PC-3 (cell line): ENCODE data around the gene TGFA. TPM values are rescaled to one million over a fixed set of nuclear protein-coding genes. Genes with fewer than 3 reads are reported as not detected.
A peak's percentile ranks its signal among the peaks of the same experiment; 100 is the strongest.

Experiments used
- ATAC-seq: fragments of 200-7000 bp; cut with Tn5 transposase; 2 replicates; pipeline ENCODE4 v1.9.1; 2020; ENCODE audit warnings: mild to moderate bottlenecking, moderate library complexity
- BruUV-seq: library from RNA; stranded (reverse); fragments of 400-500 nt; replicated peaks from 2 replicates; lab custom pipeline; 2021; lab: Mats Ljungman, UMichigan
- CTCF ChIA-PET: fragments of 300-600 bp; sonication (Branson Sonifier 250); formaldehyde crosslinking; loops from one replicate; lab custom pipeline; 2022; ENCODE audit warnings: antibody characterized with exemption; lab: Charles Lee
- POLR2A ChIA-PET: fragments of 300-600 bp; sonication (Branson Sonifier 250); formaldehyde crosslinking; loops from one replicate; lab custom pipeline; 2022; ENCODE audit warnings: antibody characterized with exemption; ENCODE audit not compliant: unreplicated experiment; lab: Charles Lee
- DNase-seq: peaks from one replicate; pipeline ENCODE4 v3.0.0-alpha.2; 2015
- H2AFZ ChIP-seq: fragments of 300-600 bp; sonication (generic); 2 replicates; pipeline ENCODE4 v1.6.0; 2016; ENCODE audit warnings: antibody characterized with exemption, low read length
- H3F3A ChIP-seq: fragments of 300-600 bp; sonication (generic); one replicate; pipeline ENCODE4 v1.6.0; 2017; ENCODE audit warnings: antibody characterized with exemption, low read length, control low read depth, mild to moderate bottlenecking; ENCODE audit not compliant: unreplicated experiment
- H3K27ac ChIP-seq: fragments of 300-600 bp; sonication (generic); 2 replicates; pipeline ENCODE4 v1.5.1; 2016; ENCODE audit warnings: mild to moderate bottlenecking, low read length
- H3K27me3 ChIP-seq: fragments of 300-600 bp; sonication (generic); 2 replicates; pipeline ENCODE4 v1.6.1; 2016; ENCODE audit warnings: low read length, mixed read lengths
- H3K36me3 ChIP-seq: fragments of 300-600 bp; sonication (generic); 2 replicates; pipeline ENCODE4 v1.6.1; 2016; ENCODE audit warnings: low read depth, mixed run types, low read length, mixed read lengths
- H3K4me1 ChIP-seq: fragments of 300-600 bp; sonication (generic); 2 replicates; pipeline ENCODE4 v1.5.1; 2016; ENCODE audit warnings: low read length; ENCODE audit not compliant: insufficient read depth
- H3K4me2 ChIP-seq: fragments of 300-600 bp; sonication (generic); 2 replicates; pipeline ENCODE4 v1.6.0; 2016; ENCODE audit warnings: low read length
- H3K4me3 ChIP-seq: fragments of 300-600 bp; sonication (generic); 2 replicates; pipeline ENCODE4 v1.5.1; 2016; ENCODE audit warnings: mild to moderate bottlenecking, low read length, mixed read lengths
- H3K79me2 ChIP-seq: fragments of 300-600 bp; sonication (generic); 2 replicates; pipeline ENCODE4 v1.6.1; 2017; ENCODE audit warnings: low read length, mixed read lengths
- H3K9ac ChIP-seq: fragments of 300-600 bp; sonication (generic); 2 replicates; pipeline ENCODE4 v1.6.0; 2016; ENCODE audit warnings: mild to moderate bottlenecking, low read length
- H3K9me2 ChIP-seq: fragments of 300-600 bp; sonication (generic); replicated peaks from 2 replicates; pipeline ENCODE4 v1.6.1; 2016; ENCODE audit warnings: mixed run types, low read length, mixed read lengths
- H3K9me3 ChIP-seq: fragments of 300-600 bp; sonication (generic); 2 replicates; pipeline ENCODE4 v1.6.1; 2016; ENCODE audit warnings: low read length, mixed read lengths
- H4K20me1 ChIP-seq: fragments of 300-600 bp; sonication (generic); 2 replicates; pipeline ENCODE4 v1.6.1; 2016; ENCODE audit warnings: low read length, mixed read lengths
- EZH2 ChIP-seq: fragments of 300-600 bp; sonication (generic); IDR thresholded peaks from one replicate; pipeline ENCODE4 v1.6.1; 2017; ENCODE audit warnings: antibody characterized with exemption, mild to moderate bottlenecking, low read length; ENCODE audit not compliant: unreplicated experiment
- EZH2phosphoT487 ChIP-seq: fragments of 300-600 bp; sonication (generic); IDR thresholded peaks from 2 replicates; pipeline ENCODE4 v1.6.1; 2018; ENCODE audit warnings: mild to moderate bottlenecking, antibody characterized with exemption, low read length, borderline replicate concordance
- intact Hi-C: fragments of 100-400 bp; cut with micrococcal nuclease; formaldehyde crosslinking; loops from 2 replicates; pipeline ENCODE4 v1.9.0; 2023
- total RNA-seq: library from RNA; depleted of rRNA; stranded (reverse); fragments of >200 nt; gene quantifications from 2 replicates; pipeline ENCODE4 v1.2.3, GENCODE V29; 2014
- TF ChIP-seq, protein P1 (sequence below): fragments of 300-600 bp; sonication (generic); conservative IDR thresholded peaks from 2 replicates; pipeline ENCODE4 v1.5.1; 2017; ENCODE audit warnings: antibody characterized with exemption, low read depth, mild to moderate bottlenecking, low read length

Gene TGFA
- total RNA-seq, 1 experiment from 2014 or later = 45.0 TPM

DNA sequence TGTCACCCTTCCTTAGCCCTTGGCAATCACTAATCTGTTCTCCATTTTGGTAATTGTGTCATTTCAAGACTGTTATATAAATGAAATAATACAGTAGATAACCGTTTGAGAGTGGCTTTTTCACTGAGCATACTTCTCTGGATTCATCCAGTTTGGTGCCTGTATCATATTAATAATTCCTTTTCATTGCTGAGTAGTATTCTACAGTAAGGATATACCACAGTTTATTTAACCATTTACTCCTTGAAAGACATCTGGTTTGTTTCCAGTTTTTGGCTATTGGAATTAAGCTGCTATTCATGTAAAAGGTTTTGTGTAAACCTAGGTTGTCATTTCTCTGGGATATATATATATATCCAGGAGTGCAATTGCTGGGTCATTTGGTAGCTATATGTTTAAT, 44.6 kb upstream of the TGFA start:
- Histone ChIP-seq H3K4me2 (no peak overlapping the region), H3K4me3 (no peak overlapping the region), H3K79me2 (no peaks in the 10 kb centered on the region), H3F3A (peaks cover 8% of the 10 kb centered on the region), H3K27me3 (no peaks in the 10 kb centered on the region), H2AFZ (no peak overlapping the region), H3K36me3 (no peaks in the 10 kb centered on the region), H3K9me3 (no peaks in the 10 kb centered on the region), H3K27ac (no peak overlapping the region), H4K20me1 (no peaks in the 10 kb centered on the region), H3K4me1 (peaks cover 23% of the 10 kb centered on the region), H3K9ac (no peak overlapping the region), H3K9me2 (no peaks in the 10 kb centered on the region)
- ChIA-PET POLR2A (no interaction called here), CTCF (no interaction called here)
- DNase-seq = no peak
- TF ChIP-seq EZH2 = no peak
- no peak for TF ChIP-seq EZH2phosphoT487
- TF ChIP-seq, protein P1, sequence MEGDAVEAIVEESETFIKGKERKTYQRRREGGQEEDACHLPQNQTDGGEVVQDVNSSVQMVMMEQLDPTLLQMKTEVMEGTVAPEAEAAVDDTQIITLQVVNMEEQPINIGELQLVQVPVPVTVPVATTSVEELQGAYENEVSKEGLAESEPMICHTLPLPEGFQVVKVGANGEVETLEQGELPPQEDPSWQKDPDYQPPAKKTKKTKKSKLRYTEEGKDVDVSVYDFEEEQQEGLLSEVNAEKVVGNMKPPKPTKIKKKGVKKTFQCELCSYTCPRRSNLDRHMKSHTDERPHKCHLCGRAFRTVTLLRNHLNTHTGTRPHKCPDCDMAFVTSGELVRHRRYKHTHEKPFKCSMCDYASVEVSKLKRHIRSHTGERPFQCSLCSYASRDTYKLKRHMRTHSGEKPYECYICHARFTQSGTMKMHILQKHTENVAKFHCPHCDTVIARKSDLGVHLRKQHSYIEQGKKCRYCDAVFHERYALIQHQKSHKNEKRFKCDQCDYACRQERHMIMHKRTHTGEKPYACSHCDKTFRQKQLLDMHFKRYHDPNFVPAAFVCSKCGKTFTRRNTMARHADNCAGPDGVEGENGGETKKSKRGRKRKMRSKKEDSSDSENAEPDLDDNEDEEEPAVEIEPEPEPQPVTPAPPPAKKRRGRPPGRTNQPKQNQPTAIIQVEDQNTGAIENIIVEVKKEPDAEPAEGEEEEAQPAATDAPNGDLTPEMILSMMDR = no peak
- no TSS peak for BruUV-seq
- intact Hi-C loops = loop anchor here (5.0 kb wide), 1 partner anchor 36 kb away; no protein-coding TSS in a partner anchor
- ATAC-seq = no peak

- Histone ChIP-seq H2AFZ (peak overlapping the region; percentile 36), H3K4me1 (peaks cover 32% of the 10 kb centered on the region), H3K27me3 (no peaks in the 10 kb centered on the region), H3K27ac (peak overlapping the region; percentile 93), H3K9me2 (no peaks in the 10 kb centered on the region), H3K9ac (peak overlapping the region; percentile 52), H4K20me1 (no peaks in the 10 kb centered on the region), H3K4me3 (no peak overlapping the region; the same call in 1 of the 2 replicates), H3K79me2 (no peaks in the 10 kb centered on the region), H3K4me2 (peak overlapping the region; percentile 57), H3K36me3 (no peaks in the 10 kb centered on the region), H3F3A (peaks cover 8% of the 10 kb centered on the region), H3K9me3 (no peaks in the 10 kb centered on the region)
- BruUV-seq = no TSS peak
- POLR2A ChIA-PET = no interaction called here
- intact Hi-C loops = loop anchor here (5.0 kb wide), 1 partner anchor 34 kb away; no protein-coding TSS in a partner anchor
- TF ChIP-seq EZH2phosphoT487 = no peak
- TF ChIP-seq EZH2 = no peak
- TF ChIP-seq, protein P1 = no peak
- CTCF ChIA-PET = interaction anchor here (0.6 to 1.2 kb wide), 2 partner anchors 15 to 21 kb away, joined by 4 to 6 read pairs; no protein-coding TSS in a partner anchor
- DNase-seq (peak; percentile 75), ATAC-seq (peak; percentile 80)
Measured at GRCh38 chr2:70596739-70597138, 43.1 kb upstream of the TGFA start.

GRCh38 chr2:70596293-70596692, 42.7 kb upstream of the TGFA start:
- TF ChIP-seq, protein P1 = no peak
- TF ChIP-seq EZH2phosphoT487 (no peak), EZH2 (no peak)
- CTCF ChIA-PET = interaction anchor here (0.6 to 1.2 kb wide), 2 partner anchors 14 to 21 kb away, joined by 4 to 6 read pairs; no protein-coding TSS in a partner anchor
- no peaks in the 10 kb centered on the region for H3K79me2 ChIP-seq
- intact Hi-C loops = loop anchor here (5.0 kb wide), 1 partner anchor 34 kb away; no protein-coding TSS in a partner anchor
- peaks cover 8% of the 10 kb centered on the region for H3F3A ChIP-seq
- peak overlapping the region; percentile 57 for H3K4me2 ChIP-seq
- H3K9ac ChIP-seq = peak overlapping the region; percentile 52
- peak overlapping the region; percentile 93 for H3K27ac ChIP-seq
- H2AFZ ChIP-seq = peak overlapping the region; percentile 36
- no peaks in the 10 kb centered on the region for H3K9me2 ChIP-seq
- H3K36me3 ChIP-seq = no peaks in the 10 kb centered on the region
- H4K20me1 ChIP-seq = no peaks in the 10 kb centered on the region
- POLR2A ChIA-PET = no interaction called here
- no TSS peak for BruUV-seq
- DNase-seq (peak; percentile 91), ATAC-seq (peak; percentile 91)
- H3K9me3 ChIP-seq = no peaks in the 10 kb centered on the region
- H3K4me3 ChIP-seq = peak overlapping the region; percentile 14; the same call in 1 of the 2 replicates
- peaks cover 32% of the 10 kb centered on the region for H3K4me1 ChIP-seq
- H3K27me3 ChIP-seq = no peaks in the 10 kb centered on the region
